GM23338 (cell line): ENCODE data around the gene STX16. TPM values are rescaled to one million over a fixed set of nuclear protein-coding genes. Genes with fewer than 3 reads are reported as not detected.

Experiments
- ATAC-seq: fragments of 200-7000 bp; cut with Tn5 transposase; 3 replicates; pipeline ENCODE4 v1.9.1; 2020
- DNase-seq: peaks from one replicate; pipeline ENCODE4 v3.0.0-alpha.2; 2015; ENCODE audit warnings: low spot score
- H2AFZ ChIP-seq: fragments of 200-600 bp; sonication (generic); 2 replicates; pipeline ENCODE4 v1.8.0; 2016; ENCODE audit warnings: antibody characterized with exemption, mild to moderate bottlenecking, moderate library complexity
- H3F3A ChIP-seq: fragments of 200-600 bp; sonication (generic); replicated peaks from 2 replicates; pipeline ENCODE4 v1.8.0; 2017; ENCODE audit warnings: antibody characterized with exemption, mixed run types, low read depth
- H3K27ac ChIP-seq: fragments of 200-600 bp; sonication (generic); 2 replicates; pipeline ENCODE4 v1.6.1; 2016; ENCODE audit warnings: low read depth
- H3K27me3 ChIP-seq: fragments of 200-600 bp; sonication (generic); 2 replicates; pipeline ENCODE4 v1.8.0; 2016; ENCODE audit warnings: mild to moderate bottlenecking, mixed run types, moderate library complexity; ENCODE audit not compliant: insufficient read depth
- H3K36me3 ChIP-seq: fragments of 200-600 bp; sonication (generic); 2 replicates; pipeline ENCODE4 v1.8.0; 2016; ENCODE audit warnings: mild to moderate bottlenecking; ENCODE audit not compliant: insufficient read depth
- H3K4me1 ChIP-seq: fragments of 200-600 bp; sonication (generic); 2 replicates; pipeline ENCODE4 v1.8.0; 2016; ENCODE audit warnings: mild to moderate bottlenecking, moderate library complexity; ENCODE audit not compliant: insufficient read depth
- H3K4me2 ChIP-seq: fragments of 200-600 bp; sonication (generic); 2 replicates; pipeline ENCODE4 v1.7.1; 2017; ENCODE audit warnings: mixed run types
- H3K4me3 ChIP-seq: fragments of 200-600 bp; sonication (generic); 2 replicates; pipeline ENCODE4 v1.6.1; 2016; ENCODE audit warnings: mixed run types
- H3K79me2 ChIP-seq: fragments of 200-600 bp; sonication (generic); replicated peaks from 2 replicates; pipeline ENCODE4 v1.8.0; 2017; ENCODE audit warnings: mild to moderate bottlenecking; ENCODE audit not compliant: insufficient read depth
- H3K9me2 ChIP-seq: fragments of 200-600 bp; sonication (generic); 2 replicates; pipeline ENCODE4 v1.8.0; 2017; ENCODE audit not compliant: insufficient read depth
- H4K20me1 ChIP-seq: fragments of 200-600 bp; sonication (generic); replicated peaks from 2 replicates; pipeline ENCODE4 v1.8.0; 2017; ENCODE audit warnings: mild to moderate bottlenecking; ENCODE audit not compliant: insufficient read depth
- H3K27ac Mint-ChIP-seq: 2 replicates; pipeline ENCODE4 v1.8.0; 2020; ENCODE audit warnings: inconsistent platforms, mild to moderate bottlenecking, moderate library complexity, mixed read lengths
- H3K27me3 Mint-ChIP-seq: 3 replicates; pipeline ENCODE4 v1.8.0; 2022; ENCODE audit warnings: low read depth, mild to moderate bottlenecking, moderate library complexity, mixed read lengths, inconsistent platforms; ENCODE audit not compliant: insufficient read depth, poor library complexity
- H3K36me3 Mint-ChIP-seq: 3 replicates; pipeline ENCODE4 v1.8.0; 2021; ENCODE audit warnings: low read depth, mild to moderate bottlenecking, inconsistent platforms, moderate library complexity, mixed read lengths
- H3K4me1 Mint-ChIP-seq: 3 replicates; pipeline ENCODE4 v1.8.0; 2020; ENCODE audit warnings: mild to moderate bottlenecking, inconsistent platforms, mixed read lengths
- H3K4me3 Mint-ChIP-seq: 3 replicates; pipeline ENCODE4 v1.8.0; 2021; ENCODE audit warnings: moderate library complexity, mild to moderate bottlenecking, inconsistent platforms, mixed read lengths
- H3K9me3 Mint-ChIP-seq: 3 replicates; pipeline ENCODE4 v1.8.0; 2020; ENCODE audit warnings: moderate library complexity, mild to moderate bottlenecking, inconsistent platforms, mixed read lengths
- CTCF ChIP-seq, 2 experiments: fragments of 200-600 bp in 1 of 2; sonication (generic) in 1 of 2; conservative IDR thresholded peaks; 2 replicates each; pipeline versions ENCODE4 v1.5.1 to v1.6.1; 2016 to 2017; ENCODE audit warnings: antibody characterized with exemption in 2 of 2, low read depth in 2 of 2, mild to moderate bottlenecking in 2 of 2, moderate library complexity in 1 of 2
- EZH2phosphoT487 ChIP-seq: fragments of 200-600 bp; sonication (generic); IDR thresholded peaks from one replicate; pipeline ENCODE4 v1.8.1; 2018; ENCODE audit warnings: antibody characterized with exemption; ENCODE audit not compliant: unreplicated experiment
- JUNB ChIP-seq: IDR thresholded peaks from one replicate; pipeline ENCODE4 v1.6.1; 2016; ENCODE audit warnings: antibody characterized with exemption; ENCODE audit not compliant: unreplicated experiment
- STAT1 ChIP-seq: IDR thresholded peaks from one replicate; pipeline ENCODE4 v1.6.1; 2016; ENCODE audit warnings: antibody characterized with exemption; ENCODE audit not compliant: unreplicated experiment
- polyA plus RNA-seq: library from polyadenylated mRNA; unstranded; fragments of >200 nt; fragmentation: Nextera tagmentation; extraction: Ambion mirVana; gene quantifications from 2 replicates; pipeline ENCODE4 v1.2.1, GENCODE V29; 2016
- total RNA-seq: library from RNA; depleted of rRNA; stranded (reverse); fragments of >200 nt; shearing (Covaris generic); gene quantifications from 2 replicates; pipeline ENCODE4 v1.2.3, GENCODE V29; 2014
- TF ChIP-seq, protein P1 (sequence below): fragments of 250-450 bp; sonication (Bioruptor Pico); IDR thresholded peaks from 2 replicates; pipeline ENCODE4 v1.5.0; 2020; ENCODE audit warnings: mild to moderate bottlenecking, moderate library complexity

The STX16 gene
- total and polyA plus RNA-seq, 2 experiments from 2014 or later: 31.2 to 70.5 TPM

DNA sequence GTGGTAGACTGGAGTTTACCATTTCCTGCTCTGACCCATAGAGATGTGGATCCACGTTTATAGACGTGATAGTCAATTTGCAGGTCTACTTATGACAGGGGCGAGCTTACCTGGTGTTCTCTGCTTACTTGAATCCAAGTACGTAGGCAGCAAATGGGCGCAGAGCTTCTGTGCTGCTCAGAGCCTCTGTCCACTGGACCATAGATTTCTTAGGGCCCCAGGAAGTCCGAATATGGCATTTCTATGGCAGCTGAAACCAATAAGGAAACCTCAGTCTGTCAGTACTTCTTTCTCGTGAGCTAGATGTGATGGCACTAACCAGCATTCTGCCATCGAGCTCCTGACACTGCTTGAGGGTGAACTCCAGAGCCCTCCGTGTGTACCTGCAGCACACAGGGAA lies 22.0 kb downstream of the STX16 start (continued):
- TF ChIP-seq, protein P1, sequence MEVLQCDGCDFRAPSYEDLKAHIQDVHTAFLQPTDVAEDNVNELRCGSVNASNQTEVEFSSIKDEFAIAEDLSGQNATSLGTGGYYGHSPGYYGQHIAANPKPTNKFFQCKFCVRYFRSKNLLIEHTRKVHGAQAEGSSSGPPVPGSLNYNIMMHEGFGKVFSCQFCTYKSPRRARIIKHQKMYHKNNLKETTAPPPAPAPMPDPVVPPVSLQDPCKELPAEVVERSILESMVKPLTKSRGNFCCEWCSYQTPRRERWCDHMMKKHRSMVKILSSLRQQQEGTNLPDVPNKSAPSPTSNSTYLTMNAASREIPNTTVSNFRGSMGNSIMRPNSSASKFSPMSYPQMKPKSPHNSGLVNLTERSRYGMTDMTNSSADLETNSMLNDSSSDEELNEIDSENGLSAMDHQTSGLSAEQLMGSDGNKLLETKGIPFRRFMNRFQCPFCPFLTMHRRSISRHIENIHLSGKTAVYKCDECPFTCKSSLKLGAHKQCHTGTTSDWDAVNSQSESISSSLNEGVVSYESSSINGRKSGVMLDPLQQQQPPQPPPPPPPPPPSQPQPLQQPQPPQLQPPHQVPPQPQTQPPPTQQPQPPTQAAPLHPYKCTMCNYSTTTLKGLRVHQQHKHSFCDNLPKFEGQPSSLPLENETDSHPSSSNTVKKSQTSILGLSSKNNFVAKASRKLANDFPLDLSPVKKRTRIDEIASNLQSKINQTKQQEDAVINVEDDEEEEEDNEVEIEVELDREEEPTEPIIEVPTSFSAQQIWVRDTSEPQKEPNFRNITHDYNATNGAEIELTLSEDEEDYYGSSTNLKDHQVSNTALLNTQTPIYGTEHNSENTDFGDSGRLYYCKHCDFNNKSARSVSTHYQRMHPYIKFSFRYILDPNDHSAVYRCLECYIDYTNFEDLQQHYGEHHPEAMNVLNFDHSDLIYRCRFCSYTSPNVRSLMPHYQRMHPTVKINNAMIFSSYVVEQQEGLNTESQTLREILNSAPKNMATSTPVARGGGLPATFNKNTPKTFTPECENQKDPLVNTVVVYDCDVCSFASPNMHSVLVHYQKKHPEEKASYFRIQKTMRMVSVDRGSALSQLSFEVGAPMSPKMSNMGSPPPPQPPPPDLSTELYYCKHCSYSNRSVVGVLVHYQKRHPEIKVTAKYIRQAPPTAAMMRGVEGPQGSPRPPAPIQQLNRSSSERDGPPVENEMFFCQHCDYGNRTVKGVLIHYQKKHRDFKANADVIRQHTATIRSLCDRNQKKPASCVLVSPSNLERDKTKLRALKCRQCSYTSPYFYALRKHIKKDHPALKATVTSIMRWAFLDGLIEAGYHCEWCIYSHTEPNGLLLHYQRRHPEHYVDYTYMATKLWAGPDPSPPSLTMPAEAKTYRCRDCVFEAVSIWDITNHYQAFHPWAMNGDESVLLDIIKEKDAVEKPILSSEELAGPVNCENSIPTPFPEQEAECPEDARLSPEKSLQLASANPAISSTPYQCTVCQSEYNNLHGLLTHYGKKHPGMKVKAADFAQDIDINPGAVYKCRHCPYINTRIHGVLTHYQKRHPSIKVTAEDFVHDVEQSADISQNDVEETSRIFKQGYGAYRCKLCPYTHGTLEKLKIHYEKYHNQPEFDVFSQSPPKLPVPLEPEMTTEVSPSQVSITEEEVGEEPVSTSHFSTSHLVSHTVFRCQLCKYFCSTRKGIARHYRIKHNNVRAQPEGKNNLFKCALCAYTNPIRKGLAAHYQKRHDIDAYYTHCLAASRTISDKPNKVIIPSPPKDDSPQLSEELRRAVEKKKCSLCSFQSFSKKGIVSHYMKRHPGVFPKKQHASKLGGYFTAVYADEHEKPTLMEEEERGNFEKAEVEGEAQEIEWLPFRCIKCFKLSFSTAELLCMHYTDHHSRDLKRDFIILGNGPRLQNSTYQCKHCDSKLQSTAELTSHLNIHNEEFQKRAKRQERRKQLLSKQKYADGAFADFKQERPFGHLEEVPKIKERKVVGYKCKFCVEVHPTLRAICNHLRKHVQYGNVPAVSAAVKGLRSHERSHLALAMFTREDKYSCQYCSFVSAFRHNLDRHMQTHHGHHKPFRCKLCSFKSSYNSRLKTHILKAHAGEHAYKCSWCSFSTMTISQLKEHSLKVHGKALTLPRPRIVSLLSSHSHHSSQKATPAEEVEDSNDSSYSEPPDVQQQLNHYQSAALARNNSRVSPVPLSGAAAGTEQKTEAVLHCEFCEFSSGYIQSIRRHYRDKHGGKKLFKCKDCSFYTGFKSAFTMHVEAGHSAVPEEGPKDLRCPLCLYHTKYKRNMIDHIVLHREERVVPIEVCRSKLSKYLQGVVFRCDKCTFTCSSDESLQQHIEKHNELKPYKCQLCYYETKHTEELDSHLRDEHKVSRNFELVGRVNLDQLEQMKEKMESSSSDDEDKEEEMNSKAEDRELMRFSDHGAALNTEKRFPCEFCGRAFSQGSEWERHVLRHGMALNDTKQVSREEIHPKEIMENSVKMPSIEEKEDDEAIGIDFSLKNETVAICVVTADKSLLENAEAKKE: no peak
- TF ChIP-seq STAT1 (no peak), JUNB (no peak)

DNA sequence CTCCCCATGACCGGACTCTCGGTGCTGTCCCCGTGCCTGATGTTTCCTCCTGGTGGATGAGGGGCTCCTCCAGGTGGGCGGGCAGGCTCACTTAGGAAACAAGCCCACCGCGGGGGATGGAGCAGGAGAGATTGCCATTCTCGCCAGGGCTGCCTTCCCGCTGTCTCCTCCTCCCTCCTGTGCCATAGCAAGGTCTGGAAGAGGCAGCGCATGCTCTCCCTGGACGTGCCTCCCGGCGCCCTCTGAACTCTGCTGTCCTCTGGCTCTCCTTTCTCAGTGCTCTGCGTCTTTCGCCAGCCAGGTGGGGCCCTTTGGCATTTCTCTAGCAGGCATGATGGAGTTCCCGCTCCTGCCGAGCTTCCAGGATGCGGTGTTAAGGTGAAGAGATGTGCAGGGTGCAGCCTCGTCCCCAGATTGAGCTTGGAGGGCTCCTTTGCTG lies 24.1 kb downstream of the STX16 start:
- Mint-ChIP-seq H3K4me1 (peaks cover 60% of the 10 kb centered on the region), H3K36me3 (peaks cover 75% of the 10 kb centered on the region), H3K9me3 (no peaks in the 10 kb centered on the region), H3K27me3 (no peaks in the 10 kb centered on the region), H3K27ac (peak overlapping the region; percentile 88), H3K4me3 (no peak overlapping the region)
- H3K4me1 ChIP-seq: peaks cover 17% of the 10 kb centered on the region
- peak; percentile 37 for ATAC-seq
- peaks cover 6% of the 10 kb centered on the region; the same call in 1 of the 2 replicates for H3F3A ChIP-seq
- H3K27ac ChIP-seq: 0 out of 2 replicates have a peak overlapping the region, but pooled peaks have one; percentile 64
- no peak overlapping the region for H2AFZ ChIP-seq
- DNase-seq: peak; percentile 37
- H3K9me2 ChIP-seq: no peaks in the 10 kb centered on the region
- H3K79me2 ChIP-seq: peaks cover 18% of the 10 kb centered on the region; the same call in 1 of the 2 replicates
- H3K4me3 ChIP-seq: no peak overlapping the region
- no peak overlapping the region for H3K4me2 ChIP-seq
- H4K20me1 ChIP-seq: no peaks in the 10 kb centered on the region
- H3K27me3 ChIP-seq: no peaks in the 10 kb centered on the region
- H3K36me3 ChIP-seq: peaks cover 20% of the 10 kb centered on the region
- no peak for TF ChIP-seq JUNB
- no peak for TF ChIP-seq EZH2phosphoT487
- TF ChIP-seq CTCF (conservative IDR thresholded peaks at IDR 0.05; ENCODE audit: low read depth in 2 of 2): peak in 1 of 2 experiments; percentile 11; a peak in 1 of 4 replicates
